ENCODE measurements around the gene UMODL1.

- TF ChIP-seq YY1 (tag by site-specific recombination; IDR thresholded peaks at IDR 0.05) = no peak
- TF ChIP-seq, protein P1, sequence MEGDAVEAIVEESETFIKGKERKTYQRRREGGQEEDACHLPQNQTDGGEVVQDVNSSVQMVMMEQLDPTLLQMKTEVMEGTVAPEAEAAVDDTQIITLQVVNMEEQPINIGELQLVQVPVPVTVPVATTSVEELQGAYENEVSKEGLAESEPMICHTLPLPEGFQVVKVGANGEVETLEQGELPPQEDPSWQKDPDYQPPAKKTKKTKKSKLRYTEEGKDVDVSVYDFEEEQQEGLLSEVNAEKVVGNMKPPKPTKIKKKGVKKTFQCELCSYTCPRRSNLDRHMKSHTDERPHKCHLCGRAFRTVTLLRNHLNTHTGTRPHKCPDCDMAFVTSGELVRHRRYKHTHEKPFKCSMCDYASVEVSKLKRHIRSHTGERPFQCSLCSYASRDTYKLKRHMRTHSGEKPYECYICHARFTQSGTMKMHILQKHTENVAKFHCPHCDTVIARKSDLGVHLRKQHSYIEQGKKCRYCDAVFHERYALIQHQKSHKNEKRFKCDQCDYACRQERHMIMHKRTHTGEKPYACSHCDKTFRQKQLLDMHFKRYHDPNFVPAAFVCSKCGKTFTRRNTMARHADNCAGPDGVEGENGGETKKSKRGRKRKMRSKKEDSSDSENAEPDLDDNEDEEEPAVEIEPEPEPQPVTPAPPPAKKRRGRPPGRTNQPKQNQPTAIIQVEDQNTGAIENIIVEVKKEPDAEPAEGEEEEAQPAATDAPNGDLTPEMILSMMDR (tag by site-specific recombination; IDR thresholded peaks at IDR 0.05) = no peak
- no peak for TF ChIP-seq ZNF544 (tag by site-specific recombination; IDR thresholded peaks at IDR 0.05)
- no peak for TF ChIP-seq ZNF266 (tag by site-specific recombination; IDR thresholded peaks at IDR 0.05; ENCODE audit: low read depth)
- TF ChIP-seq WT1 (tag by site-specific recombination; IDR thresholded peaks at IDR 0.05) = no peak
- no peak for TF ChIP-seq ZNF600 (tag by site-specific recombination; IDR thresholded peaks at IDR 0.05)
- TF ChIP-seq HOXA7 (CRISPR knock-in tag; IDR thresholded peaks at IDR 0.05; ENCODE audit: borderline replicate concordance) = no peak
- TF ChIP-seq ZNF785 (tag by site-specific recombination; IDR thresholded peaks at IDR 0.05) = no peak
- no peak for TF ChIP-seq ATF2 (tag by site-specific recombination; IDR thresholded peaks at IDR 0.05; ENCODE audit: low read depth)
- no peak for TF ChIP-seq ZNF24 (tag by site-specific recombination; IDR thresholded peaks at IDR 0.05)
- TF ChIP-seq ZNF521 (tag by site-specific recombination; IDR thresholded peaks at IDR 0.05) = no peak
- TF ChIP-seq ZNF274 (IDR thresholded peaks at IDR 0.05; ENCODE audit: low read length) = no peak
- TF ChIP-seq ZNF274 (tag by site-specific recombination; IDR thresholded peaks at IDR 0.05; ENCODE audit: borderline replicate concordance) = no peak
- TF ChIP-seq, protein P2, sequence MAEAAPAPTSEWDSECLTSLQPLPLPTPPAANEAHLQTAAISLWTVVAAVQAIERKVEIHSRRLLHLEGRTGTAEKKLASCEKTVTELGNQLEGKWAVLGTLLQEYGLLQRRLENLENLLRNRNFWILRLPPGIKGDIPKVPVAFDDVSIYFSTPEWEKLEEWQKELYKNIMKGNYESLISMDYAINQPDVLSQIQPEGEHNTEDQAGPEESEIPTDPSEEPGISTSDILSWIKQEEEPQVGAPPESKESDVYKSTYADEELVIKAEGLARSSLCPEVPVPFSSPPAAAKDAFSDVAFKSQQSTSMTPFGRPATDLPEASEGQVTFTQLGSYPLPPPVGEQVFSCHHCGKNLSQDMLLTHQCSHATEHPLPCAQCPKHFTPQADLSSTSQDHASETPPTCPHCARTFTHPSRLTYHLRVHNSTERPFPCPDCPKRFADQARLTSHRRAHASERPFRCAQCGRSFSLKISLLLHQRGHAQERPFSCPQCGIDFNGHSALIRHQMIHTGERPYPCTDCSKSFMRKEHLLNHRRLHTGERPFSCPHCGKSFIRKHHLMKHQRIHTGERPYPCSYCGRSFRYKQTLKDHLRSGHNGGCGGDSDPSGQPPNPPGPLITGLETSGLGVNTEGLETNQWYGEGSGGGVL (tag by site-specific recombination; IDR thresholded peaks at IDR 0.05) = no peak
- no peak for TF ChIP-seq BCL11A (tag by site-specific recombination; IDR thresholded peaks at IDR 0.05; ENCODE audit: low read depth)
Measured at GRCh38 chr21:42188663-42189062, 117.5 kb downstream of the UMODL1 start.

Measured in HEK293 (cell line).